Liver (tissue), 9 donors: ENCODE measurements around the gene BIRC6. TPM values are rescaled to one million over a fixed set of nuclear protein-coding genes. Genes with fewer than 3 reads are reported as not detected.

Source experiments
- DNase-seq: peaks from one replicate; pipeline ENCODE4 v3.0.0-alpha.2; 2017; ENCODE audit warnings: low spot score
- H3K27ac ChIP-seq, 2 donors: one replicate each; pipeline ENCODE4 v1.7.0; 2013; ENCODE audit warnings: inconsistent platforms in 2 of 2, low read length in 2 of 2, control low read depth in 1 of 2, low read depth in 1 of 2, mild to moderate bottlenecking in 1 of 2
- H3K27me3 ChIP-seq, 4 donors: one replicate each; pipeline versions ENCODE4 v1.6.1 to v1.7.0; 2013; ENCODE audit warnings: low read length in 3 of 4, inconsistent platforms in 1 of 4, mild to moderate bottlenecking in 1 of 4, moderate library complexity in 1 of 4; ENCODE audit not compliant: control insufficient read depth in 4 of 4, insufficient read depth in 4 of 4
- H3K36me3 ChIP-seq, 4 donors: one replicate each; pipeline versions ENCODE4 v1.6.1 to v1.7.0; 2013; ENCODE audit warnings: low read length in 3 of 4, mild to moderate bottlenecking in 3 of 4, low read depth in 1 of 4, moderate library complexity in 1 of 4; ENCODE audit not compliant: control insufficient read depth in 4 of 4, insufficient read depth in 3 of 4
- H3K4me1 ChIP-seq, 4 donors: one replicate each; pipeline versions ENCODE4 v1.6.1 to v1.7.0; 2013; ENCODE audit warnings: low read length in 3 of 4, mild to moderate bottlenecking in 3 of 4, moderate library complexity in 1 of 4; ENCODE audit not compliant: control insufficient read depth in 4 of 4, insufficient read depth in 4 of 4
- H3K4me3 ChIP-seq, 3 donors: one replicate each; pipeline versions ENCODE4 v1.6.1 to v1.7.0; 2013; ENCODE audit warnings: low read length in 3 of 3, control low read depth in 1 of 3, low read depth in 1 of 3, mild to moderate bottlenecking in 1 of 3
- H3K9ac ChIP-seq, 2 donors: one replicate each; pipeline ENCODE4 v1.7.0; 2013; ENCODE audit warnings: low read length in 2 of 2, mild to moderate bottlenecking in 2 of 2, moderate library complexity in 2 of 2, control low read depth in 1 of 2, low read depth in 1 of 2
- H3K9me3 ChIP-seq, 4 donors: one replicate each; pipeline versions ENCODE4 v1.6.1 to v1.7.0; 2013; ENCODE audit warnings: low read length in 3 of 4; ENCODE audit not compliant: control insufficient read depth in 4 of 4
- ATF3 ChIP-seq: IDR thresholded peaks from 2 replicates; pipeline ENCODE4 v1.6.1; 2016; ENCODE audit warnings: antibody characterized with exemption
- CTCF ChIP-seq: fragments of 150-350 bp; IDR thresholded peaks from 2 replicates; pipeline ENCODE4 v1.5.1; 2017; ENCODE audit warnings: improper control_type of control experiment, low read depth, low read length; ENCODE audit not compliant: missing input control
- EGR1 ChIP-seq, 2 donors: IDR thresholded peaks; 2 replicates each; pipeline ENCODE4 v1.6.1; 2016 to 2018; ENCODE audit warnings: antibody characterized with exemption in 2 of 2, low read depth in 2 of 2
- FOXA1 ChIP-seq: IDR thresholded peaks from 2 replicates; pipeline ENCODE4 v1.6.1; 2016; ENCODE audit warnings: antibody characterized with exemption
- GABPA ChIP-seq, 2 donors: IDR thresholded peaks in 1 of 2; conservative IDR thresholded peaks in 1 of 2; 2 replicates each; pipeline ENCODE4 v1.6.1; 2016; ENCODE audit warnings: antibody characterized with exemption in 2 of 2, mild to moderate bottlenecking in 1 of 2, moderate library complexity in 1 of 2
- HNF4A ChIP-seq, 2 donors: conservative IDR thresholded peaks; 2 replicates each; pipeline ENCODE4 v1.6.1; 2016; ENCODE audit warnings: antibody characterized with exemption in 2 of 2, mild to moderate bottlenecking in 2 of 2
- JUND ChIP-seq, 2 donors: IDR thresholded peaks; 2 replicates each; pipeline ENCODE4 v1.6.1; 2016; ENCODE audit warnings: antibody characterized with exemption in 2 of 2
- MAX ChIP-seq: IDR thresholded peaks from 2 replicates; pipeline ENCODE4 v1.6.1; 2016; ENCODE audit warnings: antibody characterized with exemption
- NR2F2 ChIP-seq: IDR thresholded peaks from 2 replicates; pipeline ENCODE4 v1.6.1; 2016; ENCODE audit warnings: antibody characterized with exemption
- RAD21 ChIP-seq, 2 donors: IDR thresholded peaks; 2 replicates each; pipeline ENCODE4 v1.6.1; 2016; ENCODE audit warnings: antibody characterized with exemption in 2 of 2, mild to moderate bottlenecking in 2 of 2
- REST ChIP-seq: IDR thresholded peaks from 2 replicates; pipeline ENCODE4 v1.6.1; 2016; ENCODE audit warnings: antibody characterized with exemption, mild to moderate bottlenecking
- RXRA ChIP-seq, 2 donors: IDR thresholded peaks; 2 replicates each; pipeline ENCODE4 v1.6.1; 2017 to 2018; ENCODE audit warnings: antibody characterized with exemption in 2 of 2, mild to moderate bottlenecking in 1 of 2
- SP1 ChIP-seq: IDR thresholded peaks from 2 replicates; pipeline ENCODE4 v1.6.1; 2018; ENCODE audit warnings: antibody characterized with exemption, mild to moderate bottlenecking
- TAF1 ChIP-seq: conservative IDR thresholded peaks from 2 replicates; pipeline ENCODE4 v1.6.1; 2016; ENCODE audit warnings: antibody characterized with exemption, mild to moderate bottlenecking
- YY1 ChIP-seq: IDR thresholded peaks from 2 replicates; pipeline ENCODE4 v1.6.1; 2016; ENCODE audit warnings: antibody characterized with exemption, mild to moderate bottlenecking
- WGBS: extraction: QIAGEN DNeasy Blood & Tissue Kit; methylation state at CpG from one replicate; pipeline ENCODE4 v1.1.7; 2013; 5-methylcytosine and 5-hydroxymethylcytosine counted together
- polyA plus RNA-seq, 2 donors: library from polyadenylated mRNA; stranded (reverse) in 1 of 2; unstranded in 1 of 2; fragments of 200-250 nt in 1 of 2; fragments of >200 nt in 1 of 2; fragmentation: Nextera tagmentation in 1 of 2; extraction: Ambion mirVana in 1 of 2; gene quantifications; one replicate each; pipeline versions ENCODE4 v1.2.1 to v1.2.3, GENCODE V29; 2013 to 2015
- total RNA-seq, 2 donors: library from RNA; depleted of rRNA; stranded (reverse); fragments of >200 nt; gene quantifications; one replicate each; pipeline ENCODE4 v1.2.3, GENCODE V29; 2014
- donor health status: healthy.
- donor health status: healthy.
- donor health status: healthy.
- donor health status: healthy.
- donor health status: healthy.

Gene BIRC6
- total and polyA plus RNA-seq, 4 donors, result 11.1 to 171 (median 45.2) TPM

GRCh38 chr2:32478889-32479620 lies 122.2 kb downstream of the BIRC6 start:
- TF ChIP-seq ATF3 (no peak), EGR1 (IDR thresholded peaks at IDR 0.05; ENCODE audit: low read depth in 2 of 2) (no peak), YY1 (no peak), CTCF (no peak), FOXA1 (no peak), RXRA (IDR thresholded peaks at IDR 0.05) (no peak), HNF4A (conservative IDR thresholded peaks at IDR 0.05) (no peak), NR2F2 (no peak), JUND (IDR thresholded peaks at IDR 0.05) (no peak), MAX (no peak)
- H3K27me3 ChIP-seq, result no peaks in the 10 kb centered on the region
- no peak overlapping the region for H3K4me3 ChIP-seq
- H3K9me3 ChIP-seq, result no peaks in the 10 kb centered on the region
- no peak overlapping the region for H3K9ac ChIP-seq
- no peak for DNase-seq
- H3K36me3 ChIP-seq, result peaks cover 3 to 54% (median 46%) of the 10 kb centered on the region in 4 donors
- H3K4me1 ChIP-seq, result no peaks in the 10 kb centered on the region
- 97% methylated on average over 8 of the region's 8 CpGs for WGBS
- H3K27ac ChIP-seq, result no peak overlapping the region

GRCh38 chr2:32479993-32480392 lies 123.2 kb downstream of the BIRC6 start:
- H3K36me3 ChIP-seq, result peaks cover 3 to 54% (median 49%) of the 10 kb centered on the region in 4 donors
- no peak for TF ChIP-seq YY1
- no peak overlapping the region for H3K9ac ChIP-seq
- 77% methylated on average over 5 of the region's 5 CpGs for WGBS
- no peak overlapping the region for H3K27ac ChIP-seq
- H3K4me3 ChIP-seq, result no peak overlapping the region
- no peaks in the 10 kb centered on the region for H3K4me1 ChIP-seq
- DNase-seq, result no peak
- H3K9me3 ChIP-seq, result no peaks in the 10 kb centered on the region
- H3K27me3 ChIP-seq, result no peaks in the 10 kb centered on the region

GRCh38 chr2:32482471-32482870 lies 125.6 kb downstream of the BIRC6 start:
- Histone ChIP-seq H3K36me3 (peaks cover 7 to 63% (median 59%) of the 10 kb centered on the region in 4 donors), H3K4me3 (no peak overlapping the region), H3K27ac (no peak overlapping the region), H3K27me3 (no peaks in the 10 kb centered on the region), H3K4me1 (no peaks in the 10 kb centered on the region), H3K9me3 (no peaks in the 10 kb centered on the region), H3K9ac (no peak overlapping the region)
- DNase-seq, result no peak
- TF ChIP-seq SP1, result no peak
- no peak for TF ChIP-seq NR2F2
- TF ChIP-seq RXRA (IDR thresholded peaks at IDR 0.05), result no peak
- TF ChIP-seq JUND (IDR thresholded peaks at IDR 0.05), result no peak
- 91% methylated on average over 4 of the region's 4 CpGs for WGBS

- no peak overlapping the region for H3K4me3 ChIP-seq
- no peaks in the 10 kb centered on the region for H3K27me3 ChIP-seq
- H3K36me3 ChIP-seq, result peaks cover 11 to 70% (median 55%) of the 10 kb centered on the region in 4 donors
- 67% methylated on average over 4 of the region's 4 CpGs for WGBS
- H3K9ac ChIP-seq, result no peak overlapping the region
- no peaks in the 10 kb centered on the region for H3K9me3 ChIP-seq
- no peak overlapping the region for H3K27ac ChIP-seq
- H3K4me1 ChIP-seq, result no peaks in the 10 kb centered on the region
- no peak for DNase-seq
- TF ChIP-seq JUND (IDR thresholded peaks at IDR 0.05), result no peak
- TF ChIP-seq RAD21 (IDR thresholded peaks at IDR 0.05), result no peak
- TF ChIP-seq MAX, result no peak
- no peak for TF ChIP-seq NR2F2
- no peak for TF ChIP-seq TAF1
- TF ChIP-seq GABPA (IDR thresholded peaks at IDR 0.05 in 1 of 2, conservative IDR thresholded peaks at IDR 0.05 in 1 of 2), result no peak
- TF ChIP-seq ATF3, result no peak
- no peak for TF ChIP-seq REST
- TF ChIP-seq YY1, result no peak
- TF ChIP-seq EGR1 (IDR thresholded peaks at IDR 0.05; ENCODE audit: low read depth in 2 of 2), result no peak
- no peak for TF ChIP-seq SP1
These were observed 128.1 kb downstream of the BIRC6 start for GRCh38 chr2:32484937-32485336.
